GM11168 (cell line): Measurements from ENCODE around the gene KIF4A.
"Not testable (repeated sequence)": the region's sequence is repeated elsewhere in the genome, so short reads cannot be mapped to it uniquely, and the experiment has no call there.

Source experiments
- in situ Hi-C: fragments of 300-500 bp; cut with MboI; formaldehyde crosslinking; loops from one replicate; pipeline ENCODE4 v1.12.0; 2022; ENCODE audit warnings: low sequenced_read_pairs; ENCODE audit not compliant: unreplicated experiment

KIF4A gene, protein sequence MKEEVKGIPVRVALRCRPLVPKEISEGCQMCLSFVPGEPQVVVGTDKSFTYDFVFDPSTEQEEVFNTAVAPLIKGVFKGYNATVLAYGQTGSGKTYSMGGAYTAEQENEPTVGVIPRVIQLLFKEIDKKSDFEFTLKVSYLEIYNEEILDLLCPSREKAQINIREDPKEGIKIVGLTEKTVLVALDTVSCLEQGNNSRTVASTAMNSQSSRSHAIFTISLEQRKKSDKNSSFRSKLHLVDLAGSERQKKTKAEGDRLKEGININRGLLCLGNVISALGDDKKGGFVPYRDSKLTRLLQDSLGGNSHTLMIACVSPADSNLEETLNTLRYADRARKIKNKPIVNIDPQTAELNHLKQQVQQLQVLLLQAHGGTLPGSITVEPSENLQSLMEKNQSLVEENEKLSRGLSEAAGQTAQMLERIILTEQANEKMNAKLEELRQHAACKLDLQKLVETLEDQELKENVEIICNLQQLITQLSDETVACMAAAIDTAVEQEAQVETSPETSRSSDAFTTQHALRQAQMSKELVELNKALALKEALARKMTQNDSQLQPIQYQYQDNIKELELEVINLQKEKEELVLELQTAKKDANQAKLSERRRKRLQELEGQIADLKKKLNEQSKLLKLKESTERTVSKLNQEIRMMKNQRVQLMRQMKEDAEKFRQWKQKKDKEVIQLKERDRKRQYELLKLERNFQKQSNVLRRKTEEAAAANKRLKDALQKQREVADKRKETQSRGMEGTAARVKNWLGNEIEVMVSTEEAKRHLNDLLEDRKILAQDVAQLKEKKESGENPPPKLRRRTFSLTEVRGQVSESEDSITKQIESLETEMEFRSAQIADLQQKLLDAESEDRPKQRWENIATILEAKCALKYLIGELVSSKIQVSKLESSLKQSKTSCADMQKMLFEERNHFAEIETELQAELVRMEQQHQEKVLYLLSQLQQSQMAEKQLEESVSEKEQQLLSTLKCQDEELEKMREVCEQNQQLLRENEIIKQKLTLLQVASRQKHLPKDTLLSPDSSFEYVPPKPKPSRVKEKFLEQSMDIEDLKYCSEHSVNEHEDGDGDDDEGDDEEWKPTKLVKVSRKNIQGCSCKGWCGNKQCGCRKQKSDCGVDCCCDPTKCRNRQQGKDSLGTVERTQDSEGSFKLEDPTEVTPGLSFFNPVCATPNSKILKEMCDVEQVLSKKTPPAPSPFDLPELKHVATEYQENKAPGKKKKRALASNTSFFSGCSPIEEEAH

DNA sequence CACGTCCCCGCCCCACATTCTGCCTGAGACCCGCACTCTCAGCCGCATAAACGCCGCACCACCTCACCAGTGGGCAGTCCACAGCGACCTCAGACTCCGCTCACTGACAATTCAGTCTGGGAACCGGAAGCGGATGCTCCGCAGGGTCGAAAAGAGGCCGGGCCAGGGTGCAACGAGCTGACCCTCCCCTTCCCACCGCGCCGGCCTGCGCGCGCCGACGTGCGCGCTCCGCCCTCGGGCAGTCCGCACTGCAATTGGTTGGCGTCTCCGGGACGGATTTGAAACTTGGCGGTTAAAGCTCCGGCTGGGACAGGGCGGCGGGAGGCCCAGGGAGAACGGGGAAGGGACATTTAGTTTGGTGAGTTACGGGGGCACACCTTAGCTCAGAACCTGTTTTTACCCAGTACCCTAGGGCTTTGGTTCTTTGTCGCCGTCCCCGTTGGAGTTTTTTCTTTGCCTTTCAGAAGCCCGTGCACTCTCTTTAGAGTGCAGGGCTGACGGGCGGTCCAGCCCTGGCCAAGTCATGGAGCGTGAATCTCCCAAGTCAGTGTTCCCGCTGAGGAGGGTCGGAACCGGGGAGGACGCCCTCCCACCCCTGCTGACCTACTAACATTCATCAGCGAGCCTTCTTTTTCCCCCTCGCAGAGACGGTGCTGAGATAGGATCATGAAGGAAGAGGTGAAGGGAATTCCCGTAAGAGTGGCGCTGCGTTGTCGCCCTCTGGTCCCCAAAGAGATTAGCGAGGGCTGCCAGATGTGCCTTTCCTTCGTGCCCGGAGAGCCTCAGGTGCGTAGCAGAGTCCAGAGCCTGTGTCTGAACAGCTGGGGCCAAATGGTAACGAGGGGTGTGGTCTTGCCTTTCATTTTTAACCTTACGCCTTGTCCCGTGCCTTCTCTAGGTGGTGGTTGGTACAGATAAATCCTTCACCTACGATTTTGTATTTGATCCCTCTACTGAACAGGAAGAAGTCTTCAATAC, at the start of gene KIF4A, which contains the start of gene PDZD11:
TSS of gene KIF4A (plus strand) at position 312 of the 978 bp plus-strand sequence. CDS start at position 667, 355 bp downstream.
TSS of gene PDZD11 (minus strand) at position 135 of the 978 bp plus-strand sequence. CDS start 586 bp downstream, outside the sequence.
- in situ Hi-C loops = no loop called here

DNA sequence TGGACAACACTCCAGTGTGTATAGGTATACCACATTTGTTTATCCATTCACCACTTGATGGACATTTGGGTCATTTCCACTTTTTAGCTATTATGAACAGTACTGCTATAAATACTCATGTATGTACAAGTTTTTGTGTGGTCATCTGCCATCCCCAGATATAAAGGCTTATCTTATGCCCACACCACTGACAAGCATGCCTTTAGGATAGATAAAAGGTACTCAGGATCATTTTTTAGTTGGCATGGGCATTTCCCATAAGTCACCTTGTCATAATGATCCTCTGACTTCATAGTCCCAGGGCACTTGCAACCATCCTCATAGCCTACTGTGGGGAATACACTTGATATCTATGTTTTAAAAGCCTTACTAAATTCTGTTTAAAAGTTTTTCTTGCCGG, 49.2 kb upstream of the KIF4A start:
- in situ Hi-C loops = no loop called here

DNA sequence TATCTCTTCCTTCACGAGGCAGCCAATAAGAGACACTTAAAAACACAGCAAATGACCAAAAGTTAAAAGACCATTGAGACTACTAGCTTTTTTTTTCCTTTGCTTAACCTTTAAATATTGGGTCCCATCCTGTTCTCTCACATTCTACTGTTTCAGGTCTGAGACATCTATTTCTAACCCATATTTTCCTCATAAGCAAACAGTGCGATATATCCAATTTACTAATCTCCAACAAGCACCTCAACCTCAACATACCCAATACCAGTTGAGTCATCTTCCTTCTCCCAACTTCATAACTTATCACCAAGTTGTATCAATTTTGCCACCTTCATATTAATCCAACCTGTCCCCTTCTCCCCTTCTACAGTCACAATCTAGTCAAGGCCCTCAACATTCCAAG, 48.4 kb upstream of the KIF4A start:
- in situ Hi-C loops = no loop called here

DNA sequence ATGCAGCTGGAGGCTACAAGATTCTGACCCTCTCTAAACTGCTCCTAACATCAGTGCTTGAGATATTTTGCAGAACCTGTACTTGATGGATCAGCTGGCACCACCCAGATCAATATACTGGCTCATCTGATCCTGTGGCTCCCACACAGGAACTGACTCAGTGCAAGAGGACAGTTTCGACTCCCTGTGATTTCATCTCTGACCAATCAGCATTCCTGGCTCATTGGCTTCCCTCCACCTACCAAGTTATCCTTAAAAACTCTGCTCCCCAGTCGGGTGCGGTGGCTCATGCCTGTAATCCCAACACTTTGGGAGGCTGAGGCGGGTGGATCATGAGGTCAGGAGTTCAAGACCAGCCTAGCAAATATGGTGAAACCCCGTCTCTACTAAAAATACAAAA, 46.3 kb upstream of the KIF4A start:
- in situ Hi-C loops = not testable (repeated sequence)

DNA sequence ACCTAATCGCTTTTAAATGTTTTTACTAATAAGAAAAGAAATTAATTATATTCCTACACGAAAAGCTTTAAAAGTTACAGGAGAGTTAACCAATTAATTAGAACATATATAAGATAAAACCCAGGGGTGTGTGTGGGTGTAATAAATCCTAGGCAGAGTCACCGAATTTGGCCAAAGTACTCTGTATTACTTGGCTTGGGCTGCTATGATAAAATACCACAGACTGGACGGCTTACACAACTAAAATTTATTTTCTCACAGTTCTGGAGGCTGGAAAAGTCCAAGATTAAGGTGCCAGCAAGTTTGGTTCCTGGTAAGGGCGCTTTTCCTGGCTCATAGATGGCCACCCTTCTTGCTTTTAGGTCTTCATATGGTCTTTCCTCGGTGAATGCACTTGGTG, 45.0 kb upstream of the KIF4A start:
- in situ Hi-C loops = no loop called here

DNA sequence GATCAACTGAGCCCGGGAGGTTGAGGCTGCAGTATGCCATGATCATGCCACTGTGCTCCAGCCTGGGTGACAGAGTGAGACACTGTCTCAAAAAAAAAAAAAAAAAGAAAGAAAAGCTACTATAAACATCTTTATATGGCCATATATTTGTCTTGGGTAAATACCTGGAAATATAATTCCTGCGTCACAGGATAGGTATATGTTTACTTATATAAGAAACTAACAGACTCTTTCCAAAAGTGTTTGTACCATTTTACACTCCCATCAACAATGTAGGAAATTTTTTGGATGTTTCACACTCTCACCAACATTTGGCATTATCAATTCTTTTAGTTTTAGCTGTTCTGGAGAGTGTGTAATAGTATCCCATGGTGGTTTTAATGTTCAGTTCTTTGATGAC, 42.7 kb upstream of the KIF4A start:
- in situ Hi-C loops = no loop called here

DNA sequence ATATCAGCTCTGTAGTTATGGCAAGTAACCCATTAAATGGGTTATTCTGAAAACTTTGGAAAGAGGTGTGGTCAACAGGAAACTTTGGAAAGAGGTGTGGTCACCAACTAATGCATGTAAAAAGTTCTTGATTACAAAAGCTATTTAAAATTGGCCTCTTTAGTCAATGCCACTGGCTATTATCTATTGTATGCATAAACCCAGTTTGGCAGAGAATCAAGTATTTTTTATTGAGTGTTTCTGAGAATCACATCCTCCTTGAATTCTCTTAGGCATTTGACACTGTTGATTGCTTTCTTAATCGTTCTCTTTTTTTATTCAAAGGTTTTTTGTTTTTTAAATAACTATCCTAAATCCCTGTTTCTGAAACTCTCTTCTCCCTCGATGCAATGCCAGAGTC, 37.4 kb upstream of the KIF4A start:
- in situ Hi-C loops = no loop called here

DNA sequence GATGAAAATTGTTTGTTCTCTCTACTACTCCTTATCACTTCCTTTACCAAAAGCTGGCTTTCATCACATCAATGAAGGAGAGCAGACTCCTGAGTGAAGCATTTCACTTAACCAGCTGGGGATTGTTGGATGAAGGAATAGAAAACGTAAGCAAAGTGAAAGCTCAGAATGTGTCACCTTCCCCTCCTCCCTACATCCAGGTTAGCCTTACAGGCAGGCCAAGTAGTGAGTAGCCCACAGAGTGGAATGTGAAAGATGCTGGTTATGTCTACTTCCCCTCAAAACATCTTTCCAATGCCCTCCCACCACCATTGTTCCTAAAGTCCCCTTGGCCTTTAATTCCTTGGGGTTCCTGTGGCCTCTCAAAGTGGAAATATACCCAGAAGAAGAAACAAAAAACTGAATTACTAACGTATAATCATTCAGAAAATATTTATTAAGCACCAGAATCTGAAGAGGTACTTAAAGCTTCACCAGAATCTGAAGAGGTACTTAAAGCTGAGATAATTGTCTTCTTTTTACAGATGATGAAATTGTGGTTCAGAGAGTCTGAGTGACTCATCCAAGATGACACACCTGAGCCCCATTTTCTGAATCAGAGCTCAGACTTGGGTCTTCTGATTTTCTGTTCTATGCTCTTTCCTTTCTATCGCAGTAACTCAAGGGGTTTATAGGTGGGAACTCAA, 36.4 kb upstream of the KIF4A start:
- in situ Hi-C loops = no loop called here

DNA sequence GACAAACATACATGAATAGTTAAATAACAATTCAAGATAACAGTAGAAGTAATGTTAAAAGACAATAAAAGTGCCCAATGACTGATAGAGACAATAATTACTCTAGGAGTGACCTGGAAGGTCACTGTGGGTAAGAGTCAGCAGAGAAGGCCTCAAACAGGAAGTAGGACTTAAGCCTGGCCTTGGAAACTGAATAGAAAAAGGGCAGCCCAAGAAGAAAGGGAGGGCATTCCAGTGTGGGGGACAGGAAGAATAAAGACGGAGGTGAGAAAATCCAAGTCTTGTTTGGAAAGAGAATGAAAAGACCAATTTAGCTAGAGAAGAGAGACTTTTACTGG, 35.9 kb upstream of the KIF4A start:
- in situ Hi-C loops = no loop called here

DNA sequence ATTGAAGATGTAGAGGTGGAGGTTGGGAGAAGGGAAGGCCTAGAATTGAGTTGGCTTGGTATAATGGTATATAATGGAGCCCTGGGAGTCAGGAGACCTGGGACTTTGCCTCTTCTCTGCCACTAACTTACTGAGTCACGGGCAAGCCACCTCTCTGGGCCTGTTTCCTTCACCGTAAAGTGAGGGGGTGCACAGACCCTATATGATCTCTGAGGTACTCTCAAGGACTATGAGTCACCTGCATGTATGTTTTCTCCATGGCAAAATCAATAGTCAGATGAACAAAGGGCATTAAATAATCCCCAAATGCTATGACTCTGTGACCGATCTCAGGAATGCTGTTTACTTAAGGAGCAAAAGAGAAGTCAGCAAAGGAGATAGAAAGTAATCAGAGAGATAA, 35.0 kb upstream of the KIF4A start:
- in situ Hi-C loops = no loop called here

DNA sequence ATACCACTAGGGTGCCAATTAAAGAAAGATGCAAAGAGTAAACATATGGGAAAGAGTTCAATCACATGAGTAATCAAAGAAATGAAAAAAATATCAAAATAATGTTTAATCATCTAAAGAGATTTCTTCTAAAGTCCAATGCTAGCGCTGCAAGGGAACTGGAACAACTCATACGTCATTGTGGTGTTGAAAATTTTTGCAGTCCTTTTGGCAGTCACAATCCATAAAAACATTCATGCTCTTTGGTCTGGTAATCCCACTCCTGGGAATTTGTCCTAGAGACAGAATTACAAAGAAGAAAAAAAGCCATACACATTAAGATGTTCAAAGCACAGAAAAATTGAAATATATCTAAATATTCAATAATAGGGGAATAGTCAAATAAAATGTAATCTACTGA, 34.5 kb upstream of the KIF4A start:
- in situ Hi-C loops = no loop called here

DNA sequence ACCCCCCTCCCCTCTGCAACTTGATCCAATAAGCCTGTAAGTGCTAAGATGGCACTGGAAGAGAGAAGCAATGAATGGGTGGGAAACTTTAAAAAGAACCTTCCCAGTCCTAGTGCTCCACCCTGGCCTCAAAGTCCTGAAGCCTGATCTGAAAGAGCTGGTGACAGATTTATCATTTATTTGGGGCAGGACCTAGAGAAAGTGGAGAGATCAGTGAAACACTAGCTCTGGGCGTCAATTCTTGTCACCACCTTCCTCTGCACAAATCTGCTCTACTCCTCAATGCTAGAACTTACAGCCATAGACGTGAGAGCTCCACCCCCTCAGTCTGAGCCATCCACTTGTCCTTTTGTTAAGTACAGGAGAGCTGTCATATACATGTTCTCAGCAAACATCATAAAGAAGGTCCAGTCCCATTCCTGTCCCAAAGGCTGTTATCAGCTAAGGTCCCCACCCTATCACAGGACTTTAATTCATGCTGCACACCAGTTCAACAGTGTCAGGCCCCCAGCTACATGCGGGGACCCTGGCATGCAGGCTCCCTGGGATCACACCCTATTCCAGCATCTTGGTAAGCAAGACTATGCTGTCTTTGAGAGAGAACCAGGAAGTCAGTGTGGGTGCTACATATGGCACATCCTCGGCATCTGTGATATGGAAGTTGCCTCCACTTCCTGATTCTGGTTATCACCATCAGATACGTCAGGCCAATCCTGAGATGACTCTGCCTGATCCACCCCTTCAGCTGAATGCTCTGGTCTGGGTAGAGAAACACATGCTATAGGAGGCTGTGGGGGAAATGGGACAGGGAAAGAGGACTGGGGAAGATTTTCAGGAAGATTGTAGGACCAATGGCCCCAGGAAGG, 32.2 kb upstream of the KIF4A start:
- in situ Hi-C loops = no loop called here

DNA sequence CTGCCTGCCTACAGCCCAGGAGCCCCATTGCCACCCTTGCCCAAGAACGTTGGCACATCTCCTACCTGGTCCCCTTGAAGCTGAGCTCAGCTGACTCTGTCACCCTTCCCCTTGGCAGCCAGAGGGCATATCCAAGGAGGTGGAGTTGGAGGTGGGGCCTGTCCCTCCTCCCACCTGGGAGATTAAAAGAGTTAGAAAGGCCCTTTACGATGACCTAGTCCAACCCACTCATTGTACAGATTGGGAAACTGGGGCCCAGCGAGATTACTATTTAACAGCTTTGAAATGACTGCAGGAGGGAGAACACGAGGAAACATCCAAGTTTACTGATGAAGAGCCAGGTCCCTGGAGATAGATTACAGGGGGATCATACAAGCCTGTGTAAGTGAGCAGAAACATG, 29.8 kb upstream of the KIF4A start, which contains the start of gene P2RY4:
TSS of gene P2RY4 (minus strand) at position 101 of the 400 bp plus-strand sequence. CDS start 580 bp downstream, outside the sequence.
- in situ Hi-C loops = no loop called here

DNA sequence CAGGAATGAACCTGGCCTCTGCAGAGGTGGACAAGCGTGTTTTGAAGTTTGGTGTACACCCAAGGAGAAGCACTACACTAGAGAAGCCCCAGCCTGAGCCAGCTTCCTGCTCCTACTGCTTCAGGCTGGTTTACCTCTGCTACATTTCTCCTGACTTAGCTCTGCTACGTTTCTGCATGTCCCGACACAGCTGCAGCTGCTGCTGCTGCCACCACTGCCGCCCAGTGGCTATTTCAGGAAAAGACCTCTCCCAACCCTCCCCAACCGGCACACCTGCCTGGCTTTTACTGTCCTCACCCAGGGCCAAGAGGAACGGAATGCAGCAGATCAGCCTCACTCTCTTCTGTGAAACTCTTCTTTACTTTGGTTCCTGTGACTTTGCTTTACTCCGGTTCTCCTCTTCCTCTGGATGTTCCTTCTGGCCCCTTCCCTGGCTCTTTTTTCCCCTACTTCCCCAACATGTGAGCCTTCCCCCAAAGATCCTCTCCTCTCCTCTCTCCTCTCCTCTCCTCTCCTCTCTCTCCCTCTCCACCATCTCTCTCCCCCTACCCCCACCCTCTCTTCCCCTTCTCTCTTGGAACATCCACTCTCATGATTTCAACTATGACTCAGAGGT, 26.8 kb upstream of the KIF4A start:
- in situ Hi-C loops = no loop called here

DNA sequence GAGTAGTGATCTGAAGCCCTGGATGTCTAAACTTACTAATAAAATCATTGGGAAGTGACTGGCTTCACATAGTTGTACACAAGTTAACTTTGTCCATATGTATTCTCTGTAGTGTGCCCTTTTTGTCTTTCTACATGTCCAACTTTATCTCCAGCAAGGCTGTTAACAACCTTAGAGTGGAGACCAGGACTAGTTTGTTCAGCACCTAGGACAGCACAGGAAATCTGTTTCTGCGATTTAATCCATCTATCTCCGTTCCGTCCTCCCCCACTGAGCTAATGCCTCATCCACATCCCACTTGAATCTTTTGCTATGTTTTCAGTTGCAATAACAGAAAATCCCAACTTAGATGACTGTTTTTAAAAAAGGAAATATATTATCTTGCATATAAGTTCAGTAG, 25.1 kb upstream of the KIF4A start:
- in situ Hi-C loops = no loop called here

DNA sequence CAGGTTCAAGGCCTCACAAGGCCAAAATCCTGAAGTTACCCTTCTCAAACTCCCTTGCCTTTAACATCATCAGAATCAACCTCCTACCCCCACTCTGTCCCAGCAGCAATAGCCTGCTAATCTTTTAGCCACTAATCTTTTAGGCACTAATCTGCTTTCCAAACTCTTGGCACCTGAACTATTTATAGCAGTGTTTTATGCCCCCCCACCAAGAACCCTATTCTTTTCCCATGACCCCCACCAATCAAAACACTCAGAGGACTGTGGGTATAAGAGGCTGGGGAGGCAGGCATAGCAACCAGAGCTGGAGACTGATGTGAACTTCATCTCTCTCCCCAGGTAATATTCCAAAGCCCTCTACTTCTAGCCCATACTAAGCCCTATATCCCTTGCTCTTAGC, 21.9 kb upstream of the KIF4A start, which contains the start of gene ARR3:
TSS of gene ARR3 (plus strand) at position 301 of the 400 bp plus-strand sequence. CDS start 1,052 bp downstream, outside the sequence.
- in situ Hi-C loops = no loop called here

DNA sequence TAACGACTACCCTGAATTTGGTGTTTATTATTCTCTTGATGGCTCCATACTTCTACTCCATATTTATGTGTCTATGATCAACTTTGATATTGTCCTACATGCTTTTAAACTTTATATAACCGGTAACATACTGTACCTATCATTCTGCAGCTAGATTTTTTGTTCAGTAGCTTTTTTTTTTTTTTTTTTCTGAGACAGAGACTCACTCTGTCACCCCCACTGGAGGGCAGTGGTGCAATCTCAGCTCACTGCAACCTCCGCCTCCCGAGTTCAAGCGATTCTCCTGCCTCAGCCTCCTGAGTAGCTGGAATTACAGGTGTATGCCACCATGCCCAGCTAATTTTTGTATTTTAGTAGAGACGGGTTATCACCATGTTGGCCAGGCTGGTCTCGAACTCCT, 15.9 kb upstream of the KIF4A start:
- in situ Hi-C loops = not testable (repeated sequence)
